ENCODE results near the gene POMT2. TPM values are rescaled to one million over a fixed set of nuclear protein-coding genes. Genes with fewer than 3 reads are reported as not detected.

The POMT2 gene
- total and polyA plus RNA-seq, 2 donors (not counting 3 experiments of a cell fraction or from before 2014, with no cell fraction given), result 19.5 to 48.2 TPM

DNA sequence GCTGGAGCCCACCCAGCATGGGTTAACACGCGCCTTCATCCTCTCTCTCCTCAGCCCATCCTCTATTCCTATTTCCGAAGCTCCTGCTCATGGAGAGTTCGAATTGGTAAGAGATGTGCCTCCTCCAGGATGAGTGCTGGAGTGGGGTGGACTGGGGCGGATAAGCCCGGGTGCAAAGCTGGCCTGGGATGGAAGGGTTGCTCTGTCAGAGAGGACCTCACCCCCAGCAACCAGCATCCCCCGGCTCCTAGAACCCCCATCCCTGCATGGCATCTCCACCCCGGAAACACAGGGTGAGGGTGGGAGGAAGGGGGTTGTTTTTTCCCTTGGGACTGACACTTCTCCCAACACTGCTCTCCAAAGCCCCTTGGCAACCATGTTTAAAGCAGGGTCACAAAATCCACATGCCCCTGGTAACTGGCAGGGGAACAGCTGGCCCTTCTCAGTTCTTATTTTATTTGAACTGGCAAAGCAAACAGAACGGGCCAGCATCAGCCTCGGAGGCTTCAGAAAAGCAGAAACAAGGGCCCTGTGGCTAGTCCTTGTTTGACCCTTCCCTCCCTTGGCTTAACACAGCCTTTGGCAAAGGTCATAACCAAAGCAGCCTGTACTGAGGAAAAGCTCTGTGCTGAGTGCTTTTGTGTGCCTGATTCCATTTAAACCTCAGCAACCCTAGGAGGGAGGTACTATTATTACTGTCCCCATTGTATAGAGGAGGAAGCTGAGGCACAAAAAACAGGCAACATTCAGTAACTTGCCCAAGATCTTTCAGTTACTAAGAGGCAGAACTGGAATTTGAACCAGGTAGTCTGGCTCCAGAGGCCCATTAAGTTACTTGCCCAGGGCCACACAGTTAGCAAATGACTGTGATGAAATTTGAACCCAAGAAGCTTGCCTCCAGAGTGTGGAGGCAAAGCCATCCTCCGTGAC lies 4.4 kb upstream of the POMT2 start:
- POLR2A ChIA-PET, result interaction anchor here (0.6 kb wide), 1 partner anchor 420 kb away, joined by 4 read pairs; no protein-coding TSS in a partner anchor
- intact Hi-C loops (cut with micrococcal nuclease), result loop anchor here (5.0 kb wide), 1 partner anchor 292 kb away; the partner anchor contains the start of gene SPTLC2
- Histone ChIP-seq H3K4me2 (ENCODE audit: insufficient read depth, low read length) (no peak overlapping the region), H3K9ac (replicated peaks; ENCODE audit: extremely low read depth, insufficient read depth, low read length) (no peak overlapping the region), H3K27ac (ENCODE audit: insufficient read depth, low read depth, low read length) (no peak overlapping the region), H3K36me3 (ENCODE audit: control insufficient read depth in 2 of 2, extremely low read depth in 1 of 2, insufficient read depth in 2 of 2, low read length in 2 of 2) (no peaks in the 10 kb centered on the region), H4K20me1 (replicated peaks; ENCODE audit: control insufficient read depth, extremely low read depth, insufficient read depth, low read length) (no peaks in the 10 kb centered on the region), H3K27me3 (ENCODE audit: control insufficient read depth in 2 of 2, insufficient read depth in 2 of 2, low read length in 2 of 2) (no peaks in the 10 kb centered on the region), H3K9me3 (replicated peaks; ENCODE audit: control insufficient read depth, insufficient read depth, low read length) (no peaks in the 10 kb centered on the region), H3K9me1 (replicated peaks; ENCODE audit: control insufficient read depth, extremely low read depth, insufficient read depth, low read length) (no peaks in the 10 kb centered on the region), H3K4me3 (replicated peaks in 1 of 3; ENCODE audit: insufficient read depth in 1 of 3, low read depth in 1 of 3, low read length in 3 of 3) (no peak overlapping the region), H3K79me2 (ENCODE audit: control insufficient read depth, insufficient read depth, low read length) (no peaks in the 10 kb centered on the region), H2AFZ (ENCODE audit: low read depth, low read length) (no peak overlapping the region), H3K4me1 (ENCODE audit: control insufficient read depth, extremely low read depth, insufficient read depth, low read length) (peaks cover 8% of the 10 kb centered on the region)
- no TSS peak for BruUV-seq (replicated peaks)
- dilution Hi-C loops (cut with MboI; ENCODE audit: extremely low pct_ligation_motif_present, low sequenced_read_pairs), result no loop called here
- FAIRE-seq (no peak), DNase-seq (ENCODE audit: low read depth, low spot score) (no peak)
- CTCF ChIA-PET, result interaction anchor here (1.0 kb wide), 2 partner anchors 9 kb away, joined by 4 to 6 read pairs; no protein-coding TSS in a partner anchor
- TF ChIP-seq, protein P1, sequence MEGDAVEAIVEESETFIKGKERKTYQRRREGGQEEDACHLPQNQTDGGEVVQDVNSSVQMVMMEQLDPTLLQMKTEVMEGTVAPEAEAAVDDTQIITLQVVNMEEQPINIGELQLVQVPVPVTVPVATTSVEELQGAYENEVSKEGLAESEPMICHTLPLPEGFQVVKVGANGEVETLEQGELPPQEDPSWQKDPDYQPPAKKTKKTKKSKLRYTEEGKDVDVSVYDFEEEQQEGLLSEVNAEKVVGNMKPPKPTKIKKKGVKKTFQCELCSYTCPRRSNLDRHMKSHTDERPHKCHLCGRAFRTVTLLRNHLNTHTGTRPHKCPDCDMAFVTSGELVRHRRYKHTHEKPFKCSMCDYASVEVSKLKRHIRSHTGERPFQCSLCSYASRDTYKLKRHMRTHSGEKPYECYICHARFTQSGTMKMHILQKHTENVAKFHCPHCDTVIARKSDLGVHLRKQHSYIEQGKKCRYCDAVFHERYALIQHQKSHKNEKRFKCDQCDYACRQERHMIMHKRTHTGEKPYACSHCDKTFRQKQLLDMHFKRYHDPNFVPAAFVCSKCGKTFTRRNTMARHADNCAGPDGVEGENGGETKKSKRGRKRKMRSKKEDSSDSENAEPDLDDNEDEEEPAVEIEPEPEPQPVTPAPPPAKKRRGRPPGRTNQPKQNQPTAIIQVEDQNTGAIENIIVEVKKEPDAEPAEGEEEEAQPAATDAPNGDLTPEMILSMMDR (IDR thresholded peaks at IDR 0.05; ENCODE audit: extremely low read depth in 1 of 2, insufficient read depth in 1 of 2, low read depth in 1 of 2, low read length in 2 of 2), result no peak
- no peak for TF ChIP-seq GATA2 (IDR thresholded peaks at IDR 0.05; ENCODE audit: insufficient read depth, insufficient read length, low read depth, low read length)
- TF ChIP-seq JUN (IDR thresholded peaks at IDR 0.05; ENCODE audit: borderline replicate concordance, insufficient read depth, insufficient read length, low read depth), result no peak
- TF ChIP-seq POLR2AphosphoS5 (IDR thresholded peaks at IDR 0.05; ENCODE audit: insufficient read depth, low read depth, low read length), result no peak
- TF ChIP-seq, protein P2, sequence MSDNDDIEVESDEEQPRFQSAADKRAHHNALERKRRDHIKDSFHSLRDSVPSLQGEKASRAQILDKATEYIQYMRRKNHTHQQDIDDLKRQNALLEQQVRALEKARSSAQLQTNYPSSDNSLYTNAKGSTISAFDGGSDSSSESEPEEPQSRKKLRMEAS (IDR thresholded peaks at IDR 0.05; ENCODE audit: insufficient read depth, insufficient read length), result no peak
- no peak for TF ChIP-seq FOS (IDR thresholded peaks at IDR 0.05; ENCODE audit: borderline replicate concordance, insufficient read depth, low read length)
- TF ChIP-seq EZH2 (IDR thresholded peaks at IDR 0.05; ENCODE audit: borderline replicate concordance, low read depth, low read length, severe bottlenecking), result no peak
- no peak for TF ChIP-seq POLR2A (IDR thresholded peaks at IDR 0.05; ENCODE audit: low read depth, low read length)
- TF ChIP-seq MYC (IDR thresholded peaks at IDR 0.05; ENCODE audit: low read depth, low read length), result no peak
